PC-3 (cell line): Measurements from ENCODE around the gene KIAA1328.

ENCODE experiments used
- EZH2 ChIP-seq: fragments of 300-600 bp; sonication (generic); IDR thresholded peaks from one replicate; pipeline ENCODE4 v1.6.1; 2017; ENCODE audit warnings: antibody characterized with exemption, mild to moderate bottlenecking, low read length; ENCODE audit not compliant: unreplicated experiment
- EZH2phosphoT487 ChIP-seq: fragments of 300-600 bp; sonication (generic); IDR thresholded peaks from 2 replicates; pipeline ENCODE4 v1.6.1; 2018; ENCODE audit warnings: mild to moderate bottlenecking, antibody characterized with exemption, low read length, borderline replicate concordance
- TF ChIP-seq, protein P1 (sequence below): fragments of 300-600 bp; sonication (generic); conservative IDR thresholded peaks from 2 replicates; pipeline ENCODE4 v1.5.1; 2017; ENCODE audit warnings: antibody characterized with exemption, low read depth, mild to moderate bottlenecking, low read length

DNA sequence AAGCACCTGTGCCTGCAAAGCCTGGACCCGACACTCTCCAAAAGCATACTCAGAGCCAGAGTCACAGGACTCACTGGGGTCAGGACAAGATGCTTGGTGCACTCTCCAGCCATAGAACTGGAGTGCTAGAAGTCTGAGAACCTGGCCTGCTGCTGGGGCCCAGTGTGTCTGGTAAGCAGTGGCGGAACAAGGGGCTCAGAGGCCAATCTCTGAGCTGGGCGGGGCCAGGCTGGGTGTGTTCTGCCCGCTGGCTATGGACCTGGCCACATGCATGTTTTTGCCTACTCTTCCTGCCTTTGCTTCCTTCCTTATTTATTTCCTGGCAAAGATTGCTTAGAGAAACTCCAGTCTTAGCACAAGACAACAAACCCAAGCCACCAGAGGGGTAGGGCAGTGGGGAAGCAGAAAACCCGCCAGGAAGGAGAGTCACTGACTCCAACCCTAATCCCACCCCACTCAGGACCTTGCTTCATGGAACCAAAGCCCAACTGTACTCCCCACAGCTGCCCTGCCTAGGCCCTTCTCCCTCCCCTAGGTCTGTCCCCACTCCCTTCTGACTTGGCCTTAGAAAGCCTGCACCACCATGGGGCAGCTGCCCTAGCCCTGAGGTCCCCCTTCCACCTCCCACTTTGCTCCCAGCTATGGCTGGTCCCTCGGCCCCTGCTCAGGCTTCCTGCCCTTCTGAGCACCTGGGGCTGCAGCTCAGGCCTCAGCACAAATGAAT is 421.1 kb downstream of the KIAA1328 start:
- TF ChIP-seq, protein P1, sequence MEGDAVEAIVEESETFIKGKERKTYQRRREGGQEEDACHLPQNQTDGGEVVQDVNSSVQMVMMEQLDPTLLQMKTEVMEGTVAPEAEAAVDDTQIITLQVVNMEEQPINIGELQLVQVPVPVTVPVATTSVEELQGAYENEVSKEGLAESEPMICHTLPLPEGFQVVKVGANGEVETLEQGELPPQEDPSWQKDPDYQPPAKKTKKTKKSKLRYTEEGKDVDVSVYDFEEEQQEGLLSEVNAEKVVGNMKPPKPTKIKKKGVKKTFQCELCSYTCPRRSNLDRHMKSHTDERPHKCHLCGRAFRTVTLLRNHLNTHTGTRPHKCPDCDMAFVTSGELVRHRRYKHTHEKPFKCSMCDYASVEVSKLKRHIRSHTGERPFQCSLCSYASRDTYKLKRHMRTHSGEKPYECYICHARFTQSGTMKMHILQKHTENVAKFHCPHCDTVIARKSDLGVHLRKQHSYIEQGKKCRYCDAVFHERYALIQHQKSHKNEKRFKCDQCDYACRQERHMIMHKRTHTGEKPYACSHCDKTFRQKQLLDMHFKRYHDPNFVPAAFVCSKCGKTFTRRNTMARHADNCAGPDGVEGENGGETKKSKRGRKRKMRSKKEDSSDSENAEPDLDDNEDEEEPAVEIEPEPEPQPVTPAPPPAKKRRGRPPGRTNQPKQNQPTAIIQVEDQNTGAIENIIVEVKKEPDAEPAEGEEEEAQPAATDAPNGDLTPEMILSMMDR, result no peak
- TF ChIP-seq EZH2, result no peak
- no peak for TF ChIP-seq EZH2phosphoT487
